IMR-90 (cell line): ENCODE results near the gene TLCD5. TPM values are rescaled to one million over a fixed set of nuclear protein-coding genes. Genes with fewer than 3 reads are reported as not detected.

Experiments
- ATAC-seq: fragments of 200-7000 bp; cut with Tn5 transposase; 2 replicates; pipeline ENCODE4 v1.9.1; 2020; ENCODE audit warnings: low read depth, mild to moderate bottlenecking, moderate library complexity
- BruUV-seq: library from RNA; stranded (reverse); fragments of 400-500 nt; replicated peaks from 2 replicates; lab custom pipeline; 2021; lab: Mats Ljungman, UMichigan
- CTCF ChIA-PET: fragments of 300-600 bp; formaldehyde crosslinking; extraction: SDS; loops from one replicate; lab custom pipeline; 2021; ENCODE audit warnings: antibody characterized with exemption; lab: Yijun Ruan, JAX
- POLR2A ChIA-PET: fragments of 300-600 bp; sonication (Branson Sonifier 250); formaldehyde crosslinking; loops from one replicate; lab custom pipeline; 2022; ENCODE audit warnings: antibody characterized with exemption; ENCODE audit not compliant: unreplicated experiment; lab: Charles Lee
- DNase-seq: peaks from one replicate; pipeline ENCODE4 v3.0.0; 2013
- H2AFZ ChIP-seq: replicated peaks from 2 replicates; pipeline ENCODE3; 2013; ENCODE audit warnings: low read length, mild to moderate bottlenecking; ENCODE audit not compliant: poor library complexity
- H2AK5ac ChIP-seq: 2 replicates; pipeline ENCODE4 v1.6.1; 2013; ENCODE audit warnings: low read depth, low read length, inconsistent platforms
- H2AK9ac ChIP-seq: replicated peaks from 2 replicates; pipeline ENCODE3; 2013; ENCODE audit warnings: mild to moderate bottlenecking, low read depth, low read length, moderate library complexity; ENCODE audit not compliant: poor library complexity
- H2BK120ac ChIP-seq: 2 replicates; pipeline ENCODE4 v1.6.1; 2013; ENCODE audit warnings: low read depth, low read length, inconsistent platforms
- H2BK15ac ChIP-seq: 3 replicates; pipeline ENCODE4 v1.6.1; 2013; ENCODE audit warnings: low read depth, low read length, inconsistent platforms
- H2BK20ac ChIP-seq: 2 replicates; pipeline ENCODE4 v1.6.1; 2013; ENCODE audit warnings: low read depth, mild to moderate bottlenecking, inconsistent platforms, low read length, moderate library complexity
- H2BK5ac ChIP-seq: 2 replicates; pipeline ENCODE4 v1.6.1; 2013; ENCODE audit warnings: mild to moderate bottlenecking, low read depth, low read length, inconsistent platforms; ENCODE audit not compliant: poor library complexity, severe bottlenecking
- H3K14ac ChIP-seq: replicated peaks from 2 replicates; pipeline ENCODE4 v1.6.1; 2013; ENCODE audit warnings: low read depth, low read length, inconsistent platforms
- H3K18ac ChIP-seq: 2 replicates; pipeline ENCODE4 v1.6.1; 2013; ENCODE audit warnings: low read depth, low read length, control low read depth
- H3K23ac ChIP-seq: 2 replicates; pipeline ENCODE4 v1.6.1; 2013; ENCODE audit warnings: low read depth, low read length, inconsistent platforms
- H3K27ac ChIP-seq: 2 replicates; pipeline ENCODE4 v1.5.1; 2013; ENCODE audit warnings: mild to moderate bottlenecking, control low read depth, low read length; ENCODE audit not compliant: insufficient read depth
- H3K27me3 ChIP-seq: 2 replicates; pipeline ENCODE4 v1.6.1; 2013; ENCODE audit warnings: low read length; ENCODE audit not compliant: control insufficient read depth, insufficient read depth
- H3K36me3 ChIP-seq: 2 replicates; pipeline ENCODE4 v1.6.1; 2013; ENCODE audit warnings: low read length, mixed read lengths; ENCODE audit not compliant: control insufficient read depth, insufficient read depth
- H3K4ac ChIP-seq: 2 replicates; pipeline ENCODE4 v1.6.1; 2013; ENCODE audit warnings: low read depth, low read length, inconsistent platforms
- H3K4me1 ChIP-seq: 2 replicates; pipeline ENCODE4 v1.6.1; 2013; ENCODE audit warnings: low read length, mixed read lengths; ENCODE audit not compliant: control insufficient read depth, insufficient read depth
- H3K4me2 ChIP-seq: 2 replicates; pipeline ENCODE4 v1.6.1; 2013; ENCODE audit warnings: low read depth, mild to moderate bottlenecking, control low read depth, low read length, moderate library complexity
- H3K4me3 ChIP-seq: 2 replicates; pipeline ENCODE4 v1.5.1; 2013; ENCODE audit warnings: low read depth, mild to moderate bottlenecking, control low read depth, low read length, moderate library complexity; ENCODE audit not compliant: insufficient read depth
- H3K56ac ChIP-seq: 2 replicates; pipeline ENCODE4 v1.6.1; 2013; ENCODE audit warnings: low read length, inconsistent platforms; ENCODE audit not compliant: insufficient read depth; ENCODE audit errors: extremely low read depth
- H3K79me1 ChIP-seq, 2 experiments: 2 replicates each; pipeline ENCODE4 v1.6.1; 2013; ENCODE audit warnings: low read length in 2 of 2, inconsistent platforms in 1 of 2, low read depth in 1 of 2
- H3K9ac ChIP-seq: 2 replicates; pipeline ENCODE4 v1.6.1; 2013; ENCODE audit warnings: low read depth, low read length, control low read depth
- H3K9me1 ChIP-seq: 2 replicates; pipeline ENCODE4 v1.6.1; 2013; ENCODE audit warnings: low read length, inconsistent platforms; ENCODE audit not compliant: insufficient read depth
- H3K9me3 ChIP-seq: 2 replicates; pipeline ENCODE4 v1.6.1; 2013; ENCODE audit warnings: low read length; ENCODE audit not compliant: control insufficient read depth, insufficient read depth
- H4K20me1 ChIP-seq: 2 replicates; pipeline ENCODE4 v1.6.1; 2013; ENCODE audit warnings: low read length, inconsistent platforms; ENCODE audit not compliant: insufficient read depth
- H4K5ac ChIP-seq: 2 replicates; pipeline ENCODE4 v1.6.1; 2013; ENCODE audit warnings: mild to moderate bottlenecking, low read depth, low read length, control low read depth
- H4K8ac ChIP-seq, 2 experiments: 2 replicates each; pipeline ENCODE4 v1.6.1; 2013; ENCODE audit warnings: low read depth in 2 of 2, low read length in 2 of 2, control low read depth in 1 of 2, inconsistent platforms in 1 of 2
- H4K91ac ChIP-seq: 2 replicates; pipeline ENCODE4 v1.6.1; 2013; ENCODE audit warnings: low read depth, low read length, inconsistent platforms; ENCODE audit not compliant: insufficient read depth
- WGBS, 2 experiments: methylation state at CpG; one replicate each; pipeline versions ENCODE4 v1.1.5 to v1.1.7; 2013; ENCODE audit warnings: missing lambda C conversion rate in 2 of 2; ENCODE audit not compliant: insufficient read length in 1 of 2; ENCODE audit errors: extremely low coverage in 2 of 2; 5-methylcytosine and 5-hydroxymethylcytosine counted together
- dilution Hi-C: fragments of 300-500 bp; cut with HindIII; formaldehyde crosslinking; loops from one replicate; pipeline ENCODE4 v1.14.3; 2018; ENCODE audit warnings: low sequenced_read_pairs; ENCODE audit not compliant: unreplicated experiment
- in situ Hi-C: fragments of 300-500 bp; cut with MboI; formaldehyde crosslinking; loops from 3 replicates; pipeline ENCODE4 v1.14.3; 2019; ENCODE audit warnings: low sequenced_read_pairs, inconsistent platforms, mixed read lengths
- intact Hi-C: fragments of 100-400 bp; cut with micrococcal nuclease; formaldehyde crosslinking; loops from 2 replicates; pipeline ENCODE4 v1.10.0; 2022
- polyA plus RNA-seq, 3 experiments: library from polyadenylated mRNA; depleted of rRNA; stranded (reverse); fragments of >200 nt; gene quantifications; 2 replicates each; pipeline ENCODE4 v1.2.3, GENCODE V29; 2012; ENCODE audit warnings: low replicate concordance in 1 of 3
- total RNA-seq: library from RNA; depleted of rRNA; stranded (reverse); fragments of >200 nt; gene quantifications from 2 replicates; pipeline ENCODE4 v1.2.3, GENCODE V29; 2012
- TF ChIP-seq, protein P1 (sequence below): fragments of 150-350 bp; IDR thresholded peaks from 2 replicates; pipeline ENCODE4 v1.6.1; 2017; ENCODE audit warnings: mild to moderate bottlenecking, antibody characterized with exemption, low read length, low read depth
- TF ChIP-seq, protein P2 (sequence below): fragments of 150-350 bp; IDR thresholded peaks from 2 replicates; pipeline ENCODE4 v1.6.1; 2016; ENCODE audit warnings: low read depth, mild to moderate bottlenecking, low read length, moderate library complexity, borderline replicate concordance

Gene TLCD5
- total and polyA plus RNA-seq, 2 of the 4 experiments (the other 2 are of a cell fraction): 9.5 to 11.5 TPM

DNA sequence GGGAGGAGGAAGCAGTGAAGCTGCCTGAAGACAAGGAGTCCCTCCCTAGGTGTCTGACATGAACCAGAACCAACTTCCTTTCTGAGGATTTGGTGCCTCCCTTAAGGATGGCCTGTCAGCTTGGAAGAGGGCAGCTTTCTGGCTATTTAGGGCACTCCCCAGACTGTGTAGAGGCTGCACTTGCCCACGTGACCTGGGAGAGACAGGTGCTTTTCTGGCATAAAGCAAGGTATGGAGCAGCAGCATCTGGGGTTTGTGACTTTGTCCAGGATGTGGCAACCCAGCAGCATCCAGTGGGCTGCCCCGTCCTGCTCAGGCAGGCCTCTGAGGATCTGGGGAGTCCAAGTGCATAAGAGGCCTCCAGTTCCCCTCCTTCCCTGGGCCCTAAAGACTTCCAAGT, 42.0 kb upstream of the TLCD5 start:
- H2BK20ac ChIP-seq: no peak overlapping the region
- no peak for ATAC-seq
- in situ Hi-C loops: no loop called here
- ChIA-PET CTCF (no interaction called here), POLR2A (no interaction called here)
- no peak overlapping the region for H4K8ac ChIP-seq
- no peaks in the 10 kb centered on the region for H3K9me1 ChIP-seq
- H3K79me1 ChIP-seq: no peaks in the 10 kb centered on the region
- no TSS peak for BruUV-seq
- H3K27me3 ChIP-seq: peaks cover 41% of the 10 kb centered on the region
- no peaks in the 10 kb centered on the region for H3K36me3 ChIP-seq
- no peak overlapping the region for H3K4ac ChIP-seq
- intact Hi-C loops: no loop called here
- no peak for DNase-seq
- no CpG with 5 or more reads among the region's 2 CpGs for WGBS, 2 experiments
- no peak overlapping the region for H2AK9ac ChIP-seq
- no peak overlapping the region for H3K4me3 ChIP-seq
- no peaks in the 10 kb centered on the region for H4K20me1 ChIP-seq
- no peak overlapping the region for H3K18ac ChIP-seq
- H2BK5ac ChIP-seq: no peak overlapping the region
- TF ChIP-seq, protein P1, sequence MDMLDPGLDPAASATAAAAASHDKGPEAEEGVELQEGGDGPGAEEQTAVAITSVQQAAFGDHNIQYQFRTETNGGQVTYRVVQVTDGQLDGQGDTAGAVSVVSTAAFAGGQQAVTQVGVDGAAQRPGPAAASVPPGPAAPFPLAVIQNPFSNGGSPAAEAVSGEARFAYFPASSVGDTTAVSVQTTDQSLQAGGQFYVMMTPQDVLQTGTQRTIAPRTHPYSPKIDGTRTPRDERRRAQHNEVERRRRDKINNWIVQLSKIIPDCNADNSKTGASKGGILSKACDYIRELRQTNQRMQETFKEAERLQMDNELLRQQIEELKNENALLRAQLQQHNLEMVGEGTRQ: no peak
- TF ChIP-seq, protein P2, sequence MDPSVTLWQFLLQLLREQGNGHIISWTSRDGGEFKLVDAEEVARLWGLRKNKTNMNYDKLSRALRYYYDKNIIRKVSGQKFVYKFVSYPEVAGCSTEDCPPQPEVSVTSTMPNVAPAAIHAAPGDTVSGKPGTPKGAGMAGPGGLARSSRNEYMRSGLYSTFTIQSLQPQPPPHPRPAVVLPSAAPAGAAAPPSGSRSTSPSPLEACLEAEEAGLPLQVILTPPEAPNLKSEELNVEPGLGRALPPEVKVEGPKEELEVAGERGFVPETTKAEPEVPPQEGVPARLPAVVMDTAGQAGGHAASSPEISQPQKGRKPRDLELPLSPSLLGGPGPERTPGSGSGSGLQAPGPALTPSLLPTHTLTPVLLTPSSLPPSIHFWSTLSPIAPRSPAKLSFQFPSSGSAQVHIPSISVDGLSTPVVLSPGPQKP: no peak
- dilution Hi-C loops: no loop called here
- no peak overlapping the region for H4K91ac ChIP-seq
- no peaks in the 10 kb centered on the region for H3K4me1 ChIP-seq
- no peak overlapping the region for H4K5ac ChIP-seq
- no peak overlapping the region for H2AK5ac ChIP-seq
- H2BK15ac ChIP-seq: no peak overlapping the region
- H3K9ac ChIP-seq: no peak overlapping the region
- H3K23ac ChIP-seq: no peak overlapping the region
- H3K9me3 ChIP-seq: no peaks in the 10 kb centered on the region
- H2BK120ac ChIP-seq: no peak overlapping the region
- H3K27ac ChIP-seq: no peak overlapping the region
- H3K4me2 ChIP-seq: no peak overlapping the region
- no peak overlapping the region for H3K14ac ChIP-seq
- H3K56ac ChIP-seq: no peak overlapping the region
- no peak overlapping the region for H2AFZ ChIP-seq
